Measurements from ENCODE around the gene FICD. TPM values are rescaled to one million over a fixed set of nuclear protein-coding genes. Genes with fewer than 3 reads are reported as not detected.
"Not testable (repeated sequence)": the region's sequence is repeated elsewhere in the genome, so short reads cannot be mapped to it uniquely, and the experiment has no call there.

Gene FICD
- total and polyA plus RNA-seq, 2 donors (not counting 1 experiment from before 2014, with no cell fraction given), result 1.9 to 8.6 TPM

DNA sequence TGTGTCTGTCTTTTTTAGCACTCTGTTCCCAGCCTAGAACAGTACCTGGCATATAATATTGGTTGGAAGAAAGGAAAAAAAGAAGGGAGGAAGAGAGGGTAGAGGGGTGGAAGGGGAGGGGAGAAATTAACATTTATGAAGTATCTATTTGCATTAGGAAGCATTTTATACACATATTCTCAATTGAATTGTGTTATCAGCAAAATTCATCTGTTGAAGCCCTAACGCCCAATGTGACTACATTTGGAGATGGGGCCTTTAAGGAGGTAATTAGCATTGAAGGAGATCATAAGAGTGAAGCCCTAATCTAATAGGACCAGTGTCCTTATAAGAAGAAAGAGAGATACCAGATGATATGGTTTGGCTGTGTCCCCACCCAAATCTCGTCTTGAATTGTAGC, 30.2 kb upstream of the FICD start:
- Histone ChIP-seq H2AFZ (ENCODE audit: low read length) (no peak overlapping the region), H3K27ac (ENCODE audit: insufficient read depth, low read length) (no peak overlapping the region)

DNA sequence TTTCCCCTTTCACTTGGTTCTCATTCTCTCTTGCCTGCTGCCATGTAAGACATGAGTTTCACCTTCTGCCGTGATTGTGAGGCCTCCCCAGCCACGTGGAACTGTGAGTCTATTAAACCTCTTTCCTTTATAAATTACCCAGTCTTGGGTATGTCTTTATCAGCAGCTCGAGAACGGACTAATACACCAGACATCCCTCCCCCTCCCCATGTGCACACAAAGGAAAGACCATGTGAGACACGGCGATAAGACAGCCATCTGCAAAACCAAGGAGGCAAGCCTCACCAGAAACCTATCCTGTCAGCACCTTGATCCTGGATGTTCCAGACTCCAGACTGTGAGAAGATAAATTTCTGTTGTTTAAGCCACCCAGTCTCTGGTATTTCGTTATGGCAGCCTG, 29.7 kb upstream of the FICD start:
- not testable (repeated sequence) for H3K4me1 ChIP-seq (ENCODE audit: control insufficient read depth, extremely low read depth, insufficient read depth, low read length); H3K9me3 ChIP-seq (ENCODE audit: control insufficient read depth, insufficient read depth, low read depth, low read length); H3K27me3 ChIP-seq (ENCODE audit: control insufficient read depth, insufficient read depth, low read length); H3K27ac ChIP-seq (ENCODE audit: insufficient read depth, low read length); H3K36me3 ChIP-seq (ENCODE audit: control insufficient read depth, insufficient read depth, low read length); H3K79me2 ChIP-seq (ENCODE audit: control insufficient read depth, insufficient read depth, low read length); H3K9ac ChIP-seq (ENCODE audit: insufficient read depth, low read length); DNase-seq (ENCODE audit: low read depth in 2 of 2); H3K4me3 ChIP-seq (replicated peaks in 1 of 4; ENCODE audit: control extremely low read depth in 1 of 4, insufficient read depth in 1 of 4, low read depth in 3 of 4, low read length in 4 of 4); H3K4me2 ChIP-seq (ENCODE audit: extremely low read depth, insufficient read depth, low read length); H2AFZ ChIP-seq (ENCODE audit: low read length); H4K20me1 ChIP-seq (ENCODE audit: control insufficient read depth, extremely low read depth, insufficient read depth, low read length)

More for the DNA sequence above, 30.2 kb upstream of the FICD start:
- no peak overlapping the region for H3K4me3 ChIP-seq (replicated peaks in 1 of 4; ENCODE audit: control extremely low read depth in 1 of 4, insufficient read depth in 1 of 4, low read depth in 3 of 4, low read length in 4 of 4)
- no peaks in the 10 kb centered on the region for H3K36me3 ChIP-seq (ENCODE audit: control insufficient read depth, insufficient read depth, low read length)
- DNase-seq (ENCODE audit: low read depth in 2 of 2), result no peak
- no peak overlapping the region for H3K9ac ChIP-seq (ENCODE audit: insufficient read depth, low read length)
- H3K4me1 ChIP-seq (ENCODE audit: control insufficient read depth, extremely low read depth, insufficient read depth, low read length), result no peaks in the 10 kb centered on the region
- H3K9me3 ChIP-seq (ENCODE audit: control insufficient read depth, insufficient read depth, low read depth, low read length), result no peaks in the 10 kb centered on the region
- H3K4me2 ChIP-seq (ENCODE audit: extremely low read depth, insufficient read depth, low read length), result no peak overlapping the region
- H3K27me3 ChIP-seq (ENCODE audit: control insufficient read depth, insufficient read depth, low read length), result no peaks in the 10 kb centered on the region
- TF ChIP-seq EZH2 (IDR thresholded peaks at IDR 0.05; ENCODE audit: low read length, missing control alignments), result no peak
- TF ChIP-seq, protein P1, sequence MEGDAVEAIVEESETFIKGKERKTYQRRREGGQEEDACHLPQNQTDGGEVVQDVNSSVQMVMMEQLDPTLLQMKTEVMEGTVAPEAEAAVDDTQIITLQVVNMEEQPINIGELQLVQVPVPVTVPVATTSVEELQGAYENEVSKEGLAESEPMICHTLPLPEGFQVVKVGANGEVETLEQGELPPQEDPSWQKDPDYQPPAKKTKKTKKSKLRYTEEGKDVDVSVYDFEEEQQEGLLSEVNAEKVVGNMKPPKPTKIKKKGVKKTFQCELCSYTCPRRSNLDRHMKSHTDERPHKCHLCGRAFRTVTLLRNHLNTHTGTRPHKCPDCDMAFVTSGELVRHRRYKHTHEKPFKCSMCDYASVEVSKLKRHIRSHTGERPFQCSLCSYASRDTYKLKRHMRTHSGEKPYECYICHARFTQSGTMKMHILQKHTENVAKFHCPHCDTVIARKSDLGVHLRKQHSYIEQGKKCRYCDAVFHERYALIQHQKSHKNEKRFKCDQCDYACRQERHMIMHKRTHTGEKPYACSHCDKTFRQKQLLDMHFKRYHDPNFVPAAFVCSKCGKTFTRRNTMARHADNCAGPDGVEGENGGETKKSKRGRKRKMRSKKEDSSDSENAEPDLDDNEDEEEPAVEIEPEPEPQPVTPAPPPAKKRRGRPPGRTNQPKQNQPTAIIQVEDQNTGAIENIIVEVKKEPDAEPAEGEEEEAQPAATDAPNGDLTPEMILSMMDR (conservative IDR thresholded peaks at IDR 0.05 in 1 of 2, IDR thresholded peaks at IDR 0.05 in 1 of 2; ENCODE audit: low read depth in 1 of 2, low read length in 2 of 2), result no peak
- no peaks in the 10 kb centered on the region for H4K20me1 ChIP-seq (ENCODE audit: control insufficient read depth, extremely low read depth, insufficient read depth, low read length)
- no peaks in the 10 kb centered on the region for H3K79me2 ChIP-seq (ENCODE audit: control insufficient read depth, insufficient read depth, low read length)

DNA sequence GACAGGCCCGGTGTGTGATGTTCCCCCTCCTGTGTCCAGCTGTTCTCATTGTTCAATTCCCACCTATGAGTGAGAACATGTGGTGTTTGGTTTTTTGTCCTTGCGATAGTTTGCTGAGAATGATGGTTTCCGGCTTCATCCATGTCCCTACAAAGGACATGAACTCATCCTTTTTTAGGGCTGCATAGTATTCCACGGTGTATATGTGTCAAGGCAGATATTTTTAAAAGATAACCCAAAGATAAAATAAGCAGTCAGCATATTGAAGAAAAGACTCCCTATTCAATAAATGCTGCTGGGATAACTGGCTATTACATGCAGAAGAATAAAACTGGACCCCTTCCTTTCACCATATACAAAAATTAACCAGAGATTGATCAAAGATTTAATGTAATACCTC, 28.0 kb upstream of the FICD start:
- not testable (repeated sequence) for H4K20me1 ChIP-seq (ENCODE audit: control insufficient read depth, extremely low read depth, insufficient read depth, low read length); DNase-seq (ENCODE audit: low read depth in 2 of 2); H3K9me3 ChIP-seq (ENCODE audit: control insufficient read depth, insufficient read depth, low read depth, low read length); H3K79me2 ChIP-seq (ENCODE audit: control insufficient read depth, insufficient read depth, low read length); H2AFZ ChIP-seq (ENCODE audit: low read length); H3K9ac ChIP-seq (ENCODE audit: insufficient read depth, low read length); H3K36me3 ChIP-seq (ENCODE audit: control insufficient read depth, insufficient read depth, low read length); H3K4me3 ChIP-seq (replicated peaks in 1 of 4; ENCODE audit: control extremely low read depth in 1 of 4, insufficient read depth in 1 of 4, low read depth in 3 of 4, low read length in 4 of 4); H3K27me3 ChIP-seq (ENCODE audit: control insufficient read depth, insufficient read depth, low read length); H3K4me2 ChIP-seq (ENCODE audit: extremely low read depth, insufficient read depth, low read length); H3K4me1 ChIP-seq (ENCODE audit: control insufficient read depth, extremely low read depth, insufficient read depth, low read length); H3K27ac ChIP-seq (ENCODE audit: insufficient read depth, low read length)

DNA sequence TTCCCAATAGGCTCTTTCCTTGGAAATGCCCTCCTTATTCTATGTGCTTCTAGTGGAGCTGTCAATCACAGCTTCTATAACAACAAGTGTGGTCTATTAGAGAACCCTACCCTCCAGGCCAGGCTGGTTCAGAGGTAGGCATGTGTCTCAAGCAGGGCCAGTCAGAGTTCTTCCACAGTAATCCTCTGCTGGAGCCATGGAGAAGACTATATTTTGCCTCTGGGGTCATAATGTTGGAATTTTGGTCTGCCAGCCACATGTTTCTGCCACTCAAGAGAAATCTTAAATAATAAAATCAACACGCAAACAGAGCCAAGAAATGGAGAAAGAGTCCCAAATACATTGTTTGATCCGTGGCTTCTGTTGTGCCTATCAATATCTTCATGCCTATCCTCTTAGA, 23.8 kb upstream of the FICD start:
- H3K27me3 ChIP-seq (ENCODE audit: control insufficient read depth, insufficient read depth, low read length), result no peaks in the 10 kb centered on the region
- H3K4me2 ChIP-seq (ENCODE audit: extremely low read depth, insufficient read depth, low read length), result no peak overlapping the region
- no peak for TF ChIP-seq EZH2 (IDR thresholded peaks at IDR 0.05; ENCODE audit: low read length, missing control alignments)
- TF ChIP-seq, protein P1 (conservative IDR thresholded peaks at IDR 0.05 in 1 of 2, IDR thresholded peaks at IDR 0.05 in 1 of 2; ENCODE audit: low read depth in 1 of 2, low read length in 2 of 2), result no peak
- no peaks in the 10 kb centered on the region for H3K9me3 ChIP-seq (ENCODE audit: control insufficient read depth, insufficient read depth, low read depth, low read length)
- DNase-seq (ENCODE audit: low read depth in 2 of 2), result no peak
- no peaks in the 10 kb centered on the region for H3K79me2 ChIP-seq (ENCODE audit: control insufficient read depth, insufficient read depth, low read length)
- no peak overlapping the region for H3K9ac ChIP-seq (ENCODE audit: insufficient read depth, low read length)
- no peaks in the 10 kb centered on the region for H3K36me3 ChIP-seq (ENCODE audit: control insufficient read depth, insufficient read depth, low read length)
- H2AFZ ChIP-seq (ENCODE audit: low read length), result no peak overlapping the region
- no peak overlapping the region for H3K27ac ChIP-seq (ENCODE audit: insufficient read depth, low read length)
- H3K4me1 ChIP-seq (ENCODE audit: control insufficient read depth, extremely low read depth, insufficient read depth, low read length), result no peaks in the 10 kb centered on the region
- no peak overlapping the region for H3K4me3 ChIP-seq (replicated peaks in 1 of 4; ENCODE audit: control extremely low read depth in 1 of 4, insufficient read depth in 1 of 4, low read depth in 3 of 4, low read length in 4 of 4)
- H4K20me1 ChIP-seq (ENCODE audit: control insufficient read depth, extremely low read depth, insufficient read depth, low read length), result no peaks in the 10 kb centered on the region

Data from fibroblast of lung (primary cell).